Ovary (tissue), 9 donors: ENCODE results near the gene DYNC1I2. TPM values are rescaled to one million over a fixed set of nuclear protein-coding genes. Genes with fewer than 3 reads are reported as not detected.

Source experiments
- DNase-seq, 5 donors: peaks; one replicate each; pipeline ENCODE4 v3.0.0-alpha.2; 2019 to 2020
- H3K27ac ChIP-seq, 2 donors: fragments of 200-600 bp; one replicate each; pipeline versions ENCODE4 v1.5.1 to v1.8.0; 2019 to 2022
- H3K27me3 ChIP-seq: fragments of 200-600 bp; one replicate; pipeline ENCODE4 v1.8.0; 2022
- H3K36me3 ChIP-seq: fragments of 200-600 bp; sonication (generic); one replicate; pipeline ENCODE4 v1.5.1; 2019
- H3K4me1 ChIP-seq: one replicate; pipeline ENCODE4 v1.8.1; 2013; ENCODE audit warnings: mild to moderate bottlenecking, moderate library complexity; ENCODE audit not compliant: insufficient read depth
- H3K4me3 ChIP-seq: fragments of 200-600 bp; sonication (generic); one replicate; pipeline ENCODE4 v1.5.1; 2017
- H3K9me3 ChIP-seq, 2 donors: fragments of 200-600 bp in 1 of 2; sonication (generic) in 1 of 2; one replicate each; pipeline versions ENCODE4 v1.5.1 to v1.8.1; 2013 to 2019; ENCODE audit warnings: mild to moderate bottlenecking in 1 of 2, moderate library complexity in 1 of 2
- EP300 ChIP-seq: sonication (generic); formaldehyde crosslinking; IDR thresholded peaks from one replicate; pipeline ENCODE4 v1.6.1; 2017; ENCODE audit warnings: antibody characterized with exemption
- POLR2A ChIP-seq: fragments of 450-650 bp; IDR thresholded peaks from one replicate; pipeline ENCODE4 v1.6.1; 2017; ENCODE audit warnings: antibody characterized with exemption, mild to moderate bottlenecking, moderate library complexity
- WGBS, 3 donors: extraction: QIAGEN DNeasy Blood & Tissue Kit in 1 of 3; methylation state at CpG; one replicate each; pipeline versions ENCODE4 v1.1.5 to v1.1.7; 2013 to 2017; 5-methylcytosine and 5-hydroxymethylcytosine counted together
- intact Hi-C, 4 donors: fragments of 100-400 bp; cut with DNase I; formaldehyde crosslinking; loops; one replicate each; pipeline versions ENCODE4 v1.11.0 to v1.15.1; 2022 to 2023
- polyA plus RNA-seq, 2 donors: library from polyadenylated mRNA; stranded (reverse); fragments of 200-250 nt in 1 of 2; fragments of 350-450 nt in 1 of 2; fragmentation: Illumina TruSeq in 1 of 2; extraction: RNeasy Lipid Tissue Mini Kit (QIAGEN cat#74804) in 1 of 2; gene quantifications; one replicate each; pipeline ENCODE4 v1.2.3, GENCODE V29; 2013 to 2014
- total RNA-seq, 7 donors: library from RNA; depleted of rRNA in 2 of 7; stranded (reverse); fragments of >200 nt in 2 of 7; fragmentation: NEBNext Ultra II Directional in 3 of 7; extraction: Animal tissue kit (Norgen Biotek cat#: 25700) in 3 of 7; gene quantifications; one replicate each; pipeline versions ENCODE4 v1.1.0 to v1.2.4, GENCODE V29; 2016 to 2023
- TF ChIP-seq, protein P1 (sequence below), 3 donors: fragments of 450-650 bp in 2 of 3; fragments of 200-600 bp in 1 of 3; IDR thresholded peaks; one replicate each; pipeline versions ENCODE4 v1.5.1 to v1.8.0; 2016 to 2022; ENCODE audit warnings: antibody characterized with exemption in 3 of 3, mild to moderate bottlenecking in 1 of 3
- donor health status: DM: no; HTN: no; CAD: no; lungs with moderate emphysema.
- donor health status: DM: no; HTN: no; CAD: no.
- donor health status: Bipolar disorder and iron deficiency.
- donor health status: DM: yes; HTN: yes; CAD: no.
- donor health status: DM: no; HTN: no; CAD: no.
- donor health status: DM: yes; HTN: yes; CAD: no.

Gene DYNC1I2
- total and polyA plus RNA-seq, 9 donors: 69.9 to 118 (median 81.4) TPM

DNA sequence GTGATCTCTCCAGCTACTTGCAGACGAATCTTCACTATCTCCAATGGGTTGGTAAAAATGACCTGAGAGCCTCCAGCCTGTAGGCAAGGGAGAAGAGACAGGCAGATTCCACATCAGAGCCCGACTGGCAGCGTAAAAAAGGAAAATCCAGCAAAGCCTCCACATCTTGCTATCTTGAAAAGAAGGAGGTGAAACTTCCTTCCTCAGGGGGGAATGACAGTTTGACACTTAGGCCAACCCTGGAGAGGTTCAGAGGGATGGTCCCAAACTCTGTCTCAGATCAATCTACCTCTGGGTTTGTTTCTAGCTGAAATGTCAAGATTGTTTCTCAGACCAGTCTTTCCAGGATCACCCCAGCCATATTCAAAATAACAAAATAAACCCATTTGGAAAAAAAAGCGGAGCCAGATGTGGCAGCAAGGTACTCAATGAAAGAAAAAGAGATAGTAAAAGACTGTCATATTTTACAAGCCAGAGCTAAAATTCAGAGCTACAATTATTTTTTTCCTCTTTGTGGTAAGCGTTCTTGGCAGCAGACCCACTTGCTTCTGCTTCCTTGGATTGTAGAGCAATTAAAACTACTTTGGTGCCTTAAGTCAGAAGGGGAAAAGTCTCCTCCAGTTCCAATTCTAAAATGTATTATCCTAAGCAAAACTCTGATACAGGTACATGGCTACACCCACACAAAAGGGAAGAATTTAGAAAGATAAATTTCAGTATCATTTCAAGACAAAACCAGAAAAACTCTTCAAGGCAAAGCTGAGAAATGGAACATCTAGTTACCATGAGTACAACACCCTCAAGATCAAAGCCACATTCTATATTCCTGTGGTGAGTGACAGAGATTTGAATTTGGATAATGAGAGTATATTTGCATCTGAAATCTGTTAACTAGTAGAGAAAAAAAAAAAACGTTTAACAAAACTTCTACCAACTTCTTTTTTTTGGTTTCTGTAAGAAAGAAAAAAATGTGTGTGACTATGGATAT lies 106.7 kb downstream of the DYNC1I2 start:
- 60 to 64% (median 63%) methylated on average over 6 of the region's 6 CpGs for WGBS, 3 donors
- H3K4me1 ChIP-seq: no peaks in the 10 kb centered on the region
- H3K4me3 ChIP-seq: no peak overlapping the region
- TF ChIP-seq EP300 (no peak), POLR2A (no peak)
- TF ChIP-seq, protein P1, sequence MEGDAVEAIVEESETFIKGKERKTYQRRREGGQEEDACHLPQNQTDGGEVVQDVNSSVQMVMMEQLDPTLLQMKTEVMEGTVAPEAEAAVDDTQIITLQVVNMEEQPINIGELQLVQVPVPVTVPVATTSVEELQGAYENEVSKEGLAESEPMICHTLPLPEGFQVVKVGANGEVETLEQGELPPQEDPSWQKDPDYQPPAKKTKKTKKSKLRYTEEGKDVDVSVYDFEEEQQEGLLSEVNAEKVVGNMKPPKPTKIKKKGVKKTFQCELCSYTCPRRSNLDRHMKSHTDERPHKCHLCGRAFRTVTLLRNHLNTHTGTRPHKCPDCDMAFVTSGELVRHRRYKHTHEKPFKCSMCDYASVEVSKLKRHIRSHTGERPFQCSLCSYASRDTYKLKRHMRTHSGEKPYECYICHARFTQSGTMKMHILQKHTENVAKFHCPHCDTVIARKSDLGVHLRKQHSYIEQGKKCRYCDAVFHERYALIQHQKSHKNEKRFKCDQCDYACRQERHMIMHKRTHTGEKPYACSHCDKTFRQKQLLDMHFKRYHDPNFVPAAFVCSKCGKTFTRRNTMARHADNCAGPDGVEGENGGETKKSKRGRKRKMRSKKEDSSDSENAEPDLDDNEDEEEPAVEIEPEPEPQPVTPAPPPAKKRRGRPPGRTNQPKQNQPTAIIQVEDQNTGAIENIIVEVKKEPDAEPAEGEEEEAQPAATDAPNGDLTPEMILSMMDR (IDR thresholded peaks at IDR 0.05): no peak
- no peak for DNase-seq
- H3K27me3 ChIP-seq: no peaks in the 10 kb centered on the region
- intact Hi-C loops: no loop called here
- H3K9me3 ChIP-seq: no peaks in the 10 kb centered on the region
- no peak overlapping the region for H3K27ac ChIP-seq
- H3K36me3 ChIP-seq: no peaks in the 10 kb centered on the region

DNA sequence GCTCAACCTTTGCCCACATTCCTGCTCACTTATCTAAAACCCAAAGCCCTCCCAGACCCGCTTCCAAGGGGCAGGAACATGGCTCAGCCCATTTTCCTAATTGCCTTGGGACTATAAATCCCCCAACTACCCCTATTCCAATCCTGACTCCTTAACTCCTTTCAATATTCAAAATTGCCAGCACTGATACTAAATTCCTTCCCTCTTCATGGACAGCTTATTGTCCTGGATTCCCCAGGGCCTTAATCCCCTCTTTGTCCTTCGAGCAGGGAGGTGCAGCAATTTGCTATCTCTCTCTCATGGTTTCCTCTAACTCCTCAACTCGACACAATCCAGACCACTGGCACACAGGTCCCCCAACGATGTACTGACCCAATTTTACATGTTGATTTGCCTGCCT lies 107.6 kb downstream of the DYNC1I2 start:
- Histone ChIP-seq H3K27me3 (no peaks in the 10 kb centered on the region), H3K36me3 (no peaks in the 10 kb centered on the region), H3K9me3 (no peaks in the 10 kb centered on the region), H3K4me3 (no peak overlapping the region), H3K4me1 (no peaks in the 10 kb centered on the region), H3K27ac (no peak overlapping the region)
- 55 to 63% (median 60%) methylated on average over 4 of the region's 4 CpGs for WGBS, 3 donors
- TF ChIP-seq EP300 (no peak), POLR2A (no peak)
- TF ChIP-seq, protein P1 (IDR thresholded peaks at IDR 0.05): no peak
- no peak for DNase-seq
- intact Hi-C loops: no loop called here

Other genes with a start within 250 kb of the DYNC1I2 start
- gene CYBRD1, start 165.0 kb upstream of the DYNC1I2 start, total RNA-seq: 100 to 1,000 TPM; 158 to 245 (median 191) TPM
- gene CYBRD1, start 165.0 kb upstream of the DYNC1I2 start, polyA plus RNA-seq: 100 to 1,000 TPM; 147 to 248 TPM
- gene SLC25A12, start 206.8 kb downstream of the DYNC1I2 start, total RNA-seq: 10 to 100 TPM; 15.6 to 34.1 (median 23.6) TPM
- 10 to 100 TPM; 18.5 to 21.6 TPM for gene SLC25A12, start 206.8 kb downstream of the DYNC1I2 start, polyA plus RNA-seq
- gene HAT1, start 235.0 kb downstream of the DYNC1I2 start, total RNA-seq: 10 to 100 TPM; 22.7 to 46.1 (median 35.2) TPM
- gene HAT1, start 235.0 kb downstream of the DYNC1I2 start, polyA plus RNA-seq: 10 to 100 TPM; 30.1 to 31.4 TPM